HG03575 (cell line): ENCODE data around the gene PARK7.

Experiments used
- ATAC-seq: cut with Tn5 transposase; IDR thresholded peaks from one replicate; pipeline ENCODE4 v1.9.1; 2021; ENCODE audit not compliant: unreplicated experiment, insufficient number of reproducible peaks, low FRiP score; ENCODE audit errors: extremely low read depth

The PARK7 gene

DNA sequence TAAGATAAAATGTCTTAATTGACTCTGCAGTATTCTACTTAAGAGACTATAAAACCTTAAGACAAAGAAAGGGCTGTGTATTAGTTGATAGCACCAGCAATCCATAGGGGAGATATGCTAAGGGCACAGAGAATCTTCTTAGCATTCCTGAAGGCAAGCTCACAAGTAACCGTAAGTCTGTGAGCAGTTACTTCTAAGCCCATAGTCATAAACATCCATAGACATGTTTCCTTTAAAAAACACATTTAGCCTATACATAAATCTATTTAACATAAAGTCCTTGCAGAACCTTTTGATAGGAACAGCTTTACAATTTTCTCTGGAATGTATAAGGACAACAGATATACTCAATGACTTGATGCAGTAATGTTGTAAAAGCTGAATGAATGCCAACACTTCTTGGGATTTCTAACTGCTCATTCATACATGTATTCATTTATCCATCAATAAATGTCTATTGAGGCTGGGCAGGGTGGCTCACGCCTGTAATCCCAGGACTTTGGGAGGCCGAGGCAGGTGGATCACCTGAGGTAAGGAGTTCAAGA lies 70.9 kb downstream of the PARK7 start:
- ATAC-seq = no peak

DNA sequence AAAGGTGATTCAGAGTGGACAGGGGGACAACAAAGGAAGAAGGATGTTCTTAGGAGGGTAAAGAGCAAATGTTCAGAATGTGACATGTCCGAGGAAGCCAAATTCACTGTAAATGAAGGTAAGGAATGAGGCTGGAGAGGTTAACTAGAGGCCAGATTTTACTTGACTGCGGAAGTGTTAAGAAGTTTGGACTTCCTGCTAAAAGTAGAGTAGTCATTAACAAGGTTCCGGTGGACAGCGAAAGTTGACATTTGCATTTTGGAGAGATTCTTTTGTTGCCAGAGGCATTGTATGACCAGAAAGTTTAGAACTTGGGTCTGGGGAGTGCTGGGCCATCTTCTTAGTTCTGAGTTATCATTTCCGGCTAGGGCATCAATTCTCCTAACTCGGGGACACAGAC lies 71.8 kb downstream of the PARK7 start:
- ATAC-seq = no peak
